Ovary (tissue), 9 donors: ENCODE measurements around the gene STK32C. TPM values are rescaled to one million over a fixed set of nuclear protein-coding genes. Genes with fewer than 3 reads are reported as not detected.
"Not testable (repeated sequence)": the region's sequence is repeated elsewhere in the genome, so short reads cannot be mapped to it uniquely, and the experiment has no call there.

Experiments used
- DNase-seq, 5 donors: peaks; one replicate each; pipeline ENCODE4 v3.0.0-alpha.2; 2019 to 2020
- H3K27ac ChIP-seq, 2 donors: fragments of 200-600 bp; one replicate each; pipeline versions ENCODE4 v1.5.1 to v1.8.0; 2019 to 2022
- H3K27me3 ChIP-seq: fragments of 200-600 bp; one replicate; pipeline ENCODE4 v1.8.0; 2022
- H3K36me3 ChIP-seq: fragments of 200-600 bp; sonication (generic); one replicate; pipeline ENCODE4 v1.5.1; 2019
- H3K4me1 ChIP-seq: one replicate; pipeline ENCODE4 v1.8.1; 2013; ENCODE audit warnings: mild to moderate bottlenecking, moderate library complexity; ENCODE audit not compliant: insufficient read depth
- H3K4me3 ChIP-seq: fragments of 200-600 bp; sonication (generic); one replicate; pipeline ENCODE4 v1.5.1; 2017
- H3K9me3 ChIP-seq, 2 donors: fragments of 200-600 bp in 1 of 2; sonication (generic) in 1 of 2; one replicate each; pipeline versions ENCODE4 v1.5.1 to v1.8.1; 2013 to 2019; ENCODE audit warnings: mild to moderate bottlenecking in 1 of 2, moderate library complexity in 1 of 2
- CTCF ChIP-seq, 3 donors: fragments of 450-650 bp in 2 of 3; fragments of 200-600 bp in 1 of 3; IDR thresholded peaks; one replicate each; pipeline versions ENCODE4 v1.5.1 to v1.8.0; 2016 to 2022; ENCODE audit warnings: antibody characterized with exemption in 3 of 3, mild to moderate bottlenecking in 1 of 3
- EP300 ChIP-seq: sonication (generic); formaldehyde crosslinking; IDR thresholded peaks from one replicate; pipeline ENCODE4 v1.6.1; 2017; ENCODE audit warnings: antibody characterized with exemption
- POLR2A ChIP-seq: fragments of 450-650 bp; IDR thresholded peaks from one replicate; pipeline ENCODE4 v1.6.1; 2017; ENCODE audit warnings: antibody characterized with exemption, mild to moderate bottlenecking, moderate library complexity
- WGBS, 3 donors: extraction: QIAGEN DNeasy Blood & Tissue Kit in 1 of 3; methylation state at CpG; one replicate each; pipeline versions ENCODE4 v1.1.5 to v1.1.7; 2013 to 2017; 5-methylcytosine and 5-hydroxymethylcytosine counted together
- intact Hi-C, 4 donors: fragments of 100-400 bp; cut with DNase I; formaldehyde crosslinking; loops; one replicate each; pipeline versions ENCODE4 v1.11.0 to v1.15.1; 2022 to 2023
- polyA plus RNA-seq, 2 donors: library from polyadenylated mRNA; stranded (reverse); fragments of 200-250 nt in 1 of 2; fragments of 350-450 nt in 1 of 2; fragmentation: Illumina TruSeq in 1 of 2; extraction: RNeasy Lipid Tissue Mini Kit (QIAGEN cat#74804) in 1 of 2; gene quantifications; one replicate each; pipeline ENCODE4 v1.2.3, GENCODE V29; 2013 to 2014
- total RNA-seq, 7 donors: library from RNA; depleted of rRNA in 2 of 7; stranded (reverse); fragments of >200 nt in 2 of 7; fragmentation: NEBNext Ultra II Directional in 3 of 7; extraction: Animal tissue kit (Norgen Biotek cat#: 25700) in 3 of 7; gene quantifications; one replicate each; pipeline versions ENCODE4 v1.1.0 to v1.2.4, GENCODE V29; 2016 to 2023
- donor health status: DM: no; HTN: no; CAD: no; lungs with moderate emphysema.
- donor health status: DM: no; HTN: no; CAD: no.
- donor health status: Bipolar disorder and iron deficiency.
- donor health status: DM: yes; HTN: yes; CAD: no.
- donor health status: DM: no; HTN: no; CAD: no.
- donor health status: DM: yes; HTN: yes; CAD: no.

STK32C gene
- total and polyA plus RNA-seq, 9 donors: 2.6 to 13.8 (median 8.8) TPM

- intact Hi-C loops: no loop called here
- Histone ChIP-seq H3K4me3 (no peak overlapping the region), H3K9me3 (no peaks in the 10 kb centered on the region), H3K27me3 (no peaks in the 10 kb centered on the region), H3K36me3 (no peaks in the 10 kb centered on the region), H3K27ac (no peak overlapping the region), H3K4me1 (peaks cover 9% of the 10 kb centered on the region)
- WGBS, 3 donors: 76 to 83% (median 79%) methylated on average over 24 to 27 of the region's 27 CpGs
- TF ChIP-seq CTCF (IDR thresholded peaks at IDR 0.05) (no peak), EP300 (no peak), POLR2A (no peak)
- peak in 1 of 5 donors; percentile 32 for DNase-seq
Observed at GRCh38 chr10:132271458-132272230, 36.1 kb downstream of the STK32C start.

GRCh38 chr10:132270721-132271457, 36.9 kb downstream of the STK32C start:
- Histone ChIP-seq H3K27ac (no peak overlapping the region), H3K9me3 (no peaks in the 10 kb centered on the region), H3K4me1 (peaks cover 11% of the 10 kb centered on the region), H3K27me3 (no peaks in the 10 kb centered on the region), H3K4me3 (no peak overlapping the region), H3K36me3 (no peaks in the 10 kb centered on the region)
- TF ChIP-seq EP300 (no peak), CTCF (IDR thresholded peaks at IDR 0.05) (no peak), POLR2A (no peak)
- DNase-seq: peak in 1 of 5 donors; percentile 19
- intact Hi-C loops: no loop called here
- WGBS, 3 donors: 90 to 96% (median 93%) methylated on average over 11 of the region's 11 CpGs

GRCh38 chr10:132270256-132270655, 37.5 kb downstream of the STK32C start:
- Histone ChIP-seq H3K36me3 (no peaks in the 10 kb centered on the region), H3K27ac (no peak overlapping the region), H3K27me3 (no peaks in the 10 kb centered on the region), H3K4me1 (peaks cover 13% of the 10 kb centered on the region), H3K4me3 (no peak overlapping the region), H3K9me3 (no peaks in the 10 kb centered on the region)
- TF ChIP-seq CTCF (IDR thresholded peaks at IDR 0.05) (no peak), EP300 (no peak), POLR2A (no peak)
- 87 to 95% (median 91%) methylated on average over 11 of the region's 11 CpGs for WGBS, 3 donors
- DNase-seq: peak in 2 of 5 donors; percentile 13 to 19
- intact Hi-C loops: no loop called here

- H3K9me3 ChIP-seq: no peaks in the 10 kb centered on the region
- intact Hi-C loops: no loop called here
- no peaks in the 10 kb centered on the region for H3K36me3 ChIP-seq
- no peak overlapping the region for H3K4me3 ChIP-seq
- no peak overlapping the region for H3K27ac ChIP-seq
- H3K27me3 ChIP-seq: no peaks in the 10 kb centered on the region
- peaks cover 13% of the 10 kb centered on the region for H3K4me1 ChIP-seq
- 80 to 84% (median 84%) methylated on average over 19 to 21 of the region's 21 CpGs for WGBS, 3 donors
- no peak for TF ChIP-seq CTCF (IDR thresholded peaks at IDR 0.05)
- TF ChIP-seq POLR2A: no peak
- TF ChIP-seq EP300: no peak
- DNase-seq: peak in 1 of 5 donors; percentile 15
Observed at GRCh38 chr10:132269266-132270230, 38.2 kb downstream of the STK32C start.

GRCh38 chr10:132267916-132268315, 39.8 kb downstream of the STK32C start:
- intact Hi-C loops, H3K4me3 ChIP-seq, H3K9me3 ChIP-seq, DNase-seq, H3K36me3 ChIP-seq, H3K27ac ChIP-seq, H3K27me3 ChIP-seq: not testable (repeated sequence)
- peaks cover 13% of the 10 kb centered on the region for H3K4me1 ChIP-seq
- 90 to 92% (median 92%) methylated on average over 12 of the region's 12 CpGs for WGBS, 3 donors
